A673 (cell line): ENCODE data around the gene MGARP. TPM values are rescaled to one million over a fixed set of nuclear protein-coding genes. Genes with fewer than 3 reads are reported as not detected.

Experiments
- BruUV-seq: library from RNA; stranded (reverse); fragments of 400-500 nt; replicated peaks from 2 replicates; lab custom pipeline; 2021; lab: Mats Ljungman, UMichigan
- CTCF ChIA-PET: fragments of 300-600 bp; sonication (Branson Sonifier 250); formaldehyde crosslinking; loops from one replicate; lab custom pipeline; 2022; ENCODE audit warnings: antibody characterized with exemption; lab: Charles Lee
- POLR2A ChIA-PET: fragments of 300-600 bp; sonication (Branson Sonifier 250); formaldehyde crosslinking; loops from one replicate; lab custom pipeline; 2022; ENCODE audit warnings: antibody characterized with exemption; ENCODE audit not compliant: low non-redundant PET; lab: Charles Lee
- DNase-seq: peaks from one replicate; pipeline ENCODE4 v3.0.0-alpha.2; 2015; ENCODE audit warnings: low spot score
- H3K27ac ChIP-seq: fragments of 200-600 bp; sonication (generic); 2 replicates; pipeline ENCODE4 v1.5.1; 2016; ENCODE audit warnings: mixed run types, low read depth, mild to moderate bottlenecking, mixed read lengths, antibody characterized with exemption, low read length; ENCODE audit not compliant: poor library complexity, severe bottlenecking
- H3K27me3 ChIP-seq: fragments of 200-600 bp; sonication (generic); replicated peaks from 2 replicates; pipeline ENCODE4 v1.6.1; 2017; ENCODE audit warnings: mixed run types, low read depth, mild to moderate bottlenecking, mixed read lengths, antibody characterized with exemption, low read length; ENCODE audit not compliant: insufficient read depth, poor library complexity
- H3K36me3 ChIP-seq: fragments of 200-600 bp; sonication (generic); 2 replicates; pipeline ENCODE4 v1.6.1; 2016; ENCODE audit warnings: mixed run types, mild to moderate bottlenecking, mixed read lengths, antibody characterized with exemption, low read length; ENCODE audit not compliant: insufficient read depth, poor library complexity, severe bottlenecking
- H3K4me1 ChIP-seq: fragments of 200-600 bp; sonication (generic); 2 replicates; pipeline ENCODE4 v1.6.1; 2017; ENCODE audit warnings: mixed run types, mild to moderate bottlenecking, mixed read lengths, antibody characterized with exemption, low read length; ENCODE audit not compliant: insufficient read depth, poor library complexity, severe bottlenecking
- H3K4me3 ChIP-seq: fragments of 200-600 bp; sonication (generic); 2 replicates; pipeline ENCODE4 v1.5.1; 2016; ENCODE audit warnings: low read depth, mixed run types, mild to moderate bottlenecking, mixed read lengths, low read length; ENCODE audit not compliant: poor library complexity, severe bottlenecking
- H3K9me3 ChIP-seq: fragments of 200-600 bp; sonication (generic); 2 replicates; pipeline ENCODE4 v1.6.1; 2016; ENCODE audit warnings: mixed run types, low read depth, mild to moderate bottlenecking, mixed read lengths, antibody characterized with exemption, low read length; ENCODE audit not compliant: poor library complexity, severe bottlenecking
- EZH2 ChIP-seq: fragments of 200-600 bp; sonication (generic); IDR thresholded peaks from 2 replicates; pipeline ENCODE4 v1.6.1; 2017; ENCODE audit warnings: borderline replicate concordance, low read depth, mild to moderate bottlenecking, mixed read lengths, antibody characterized with exemption, low read length; ENCODE audit not compliant: poor library complexity, severe bottlenecking
- intact Hi-C: fragments of 100-400 bp; cut with micrococcal nuclease; formaldehyde crosslinking; loops from one replicate; pipeline ENCODE4 v1.10.0; 2022; ENCODE audit not compliant: unreplicated experiment
- total RNA-seq: library from RNA; stranded (reverse); gene quantifications from 2 replicates; pipeline ENCODE4 v1.2.3, GENCODE V29; 2021
- TF ChIP-seq, protein P1 (sequence below): fragments of 300-800, 200-600 bp; sonication (generic); conservative IDR thresholded peaks from 2 replicates; pipeline ENCODE4 v1.5.1; 2017; ENCODE audit warnings: low read depth, mild to moderate bottlenecking, antibody characterized with exemption, low read length, moderate library complexity, mixed read lengths

Gene MGARP
- total RNA-seq, 1 experiment from 2014 or later, result 6.0 TPM

DNA sequence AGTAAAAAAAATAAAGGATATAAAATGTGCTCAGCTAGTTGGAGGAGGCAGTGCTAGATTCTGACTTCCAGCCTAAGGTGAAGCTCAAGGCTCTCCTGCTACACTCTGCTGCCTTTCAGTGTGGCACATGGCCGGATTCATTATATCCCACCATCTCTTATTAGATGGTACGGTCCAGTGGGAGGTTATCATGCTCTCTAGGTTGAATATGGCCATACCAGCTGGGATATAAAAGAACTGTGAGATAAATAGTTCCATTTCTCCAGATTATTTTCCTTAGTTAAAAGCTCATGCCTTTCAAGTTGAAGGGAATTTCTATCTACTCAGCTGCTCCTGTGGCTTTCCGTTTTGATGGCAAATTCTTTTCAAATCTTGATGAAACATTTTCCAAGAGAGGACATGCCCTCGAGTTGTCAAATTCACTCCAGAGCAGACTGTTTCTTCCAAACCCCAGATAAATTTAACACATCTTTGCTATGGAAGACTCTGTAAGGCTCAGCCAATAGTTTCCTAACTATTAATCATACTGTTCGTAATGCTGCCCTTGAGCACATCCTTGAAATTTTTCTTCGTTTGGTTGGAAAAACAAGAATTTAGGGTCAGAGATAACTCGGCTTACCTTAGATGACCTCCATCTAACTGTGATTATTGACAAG, 2.2 kb upstream of the MGARP start:
- no TSS peak for BruUV-seq
- intact Hi-C loops, result no loop called here
- peaks cover 4% of the 10 kb centered on the region for H3K9me3 ChIP-seq
- no peak overlapping the region for H3K4me3 ChIP-seq
- TF ChIP-seq EZH2, result no peak
- TF ChIP-seq, protein P1, sequence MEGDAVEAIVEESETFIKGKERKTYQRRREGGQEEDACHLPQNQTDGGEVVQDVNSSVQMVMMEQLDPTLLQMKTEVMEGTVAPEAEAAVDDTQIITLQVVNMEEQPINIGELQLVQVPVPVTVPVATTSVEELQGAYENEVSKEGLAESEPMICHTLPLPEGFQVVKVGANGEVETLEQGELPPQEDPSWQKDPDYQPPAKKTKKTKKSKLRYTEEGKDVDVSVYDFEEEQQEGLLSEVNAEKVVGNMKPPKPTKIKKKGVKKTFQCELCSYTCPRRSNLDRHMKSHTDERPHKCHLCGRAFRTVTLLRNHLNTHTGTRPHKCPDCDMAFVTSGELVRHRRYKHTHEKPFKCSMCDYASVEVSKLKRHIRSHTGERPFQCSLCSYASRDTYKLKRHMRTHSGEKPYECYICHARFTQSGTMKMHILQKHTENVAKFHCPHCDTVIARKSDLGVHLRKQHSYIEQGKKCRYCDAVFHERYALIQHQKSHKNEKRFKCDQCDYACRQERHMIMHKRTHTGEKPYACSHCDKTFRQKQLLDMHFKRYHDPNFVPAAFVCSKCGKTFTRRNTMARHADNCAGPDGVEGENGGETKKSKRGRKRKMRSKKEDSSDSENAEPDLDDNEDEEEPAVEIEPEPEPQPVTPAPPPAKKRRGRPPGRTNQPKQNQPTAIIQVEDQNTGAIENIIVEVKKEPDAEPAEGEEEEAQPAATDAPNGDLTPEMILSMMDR, result no peak
- ChIA-PET CTCF (no interaction called here), POLR2A (interaction anchor here (1.1 kb wide), 1 partner anchor 11 kb away, joined by 4 read pairs; no protein-coding TSS in a partner anchor)
- no peak for DNase-seq
- H3K27ac ChIP-seq, result no peak overlapping the region
- H3K4me1 ChIP-seq, result peaks cover 4% of the 10 kb centered on the region
- no peaks in the 10 kb centered on the region for H3K36me3 ChIP-seq
- H3K27me3 ChIP-seq, result no peaks in the 10 kb centered on the region

DNA sequence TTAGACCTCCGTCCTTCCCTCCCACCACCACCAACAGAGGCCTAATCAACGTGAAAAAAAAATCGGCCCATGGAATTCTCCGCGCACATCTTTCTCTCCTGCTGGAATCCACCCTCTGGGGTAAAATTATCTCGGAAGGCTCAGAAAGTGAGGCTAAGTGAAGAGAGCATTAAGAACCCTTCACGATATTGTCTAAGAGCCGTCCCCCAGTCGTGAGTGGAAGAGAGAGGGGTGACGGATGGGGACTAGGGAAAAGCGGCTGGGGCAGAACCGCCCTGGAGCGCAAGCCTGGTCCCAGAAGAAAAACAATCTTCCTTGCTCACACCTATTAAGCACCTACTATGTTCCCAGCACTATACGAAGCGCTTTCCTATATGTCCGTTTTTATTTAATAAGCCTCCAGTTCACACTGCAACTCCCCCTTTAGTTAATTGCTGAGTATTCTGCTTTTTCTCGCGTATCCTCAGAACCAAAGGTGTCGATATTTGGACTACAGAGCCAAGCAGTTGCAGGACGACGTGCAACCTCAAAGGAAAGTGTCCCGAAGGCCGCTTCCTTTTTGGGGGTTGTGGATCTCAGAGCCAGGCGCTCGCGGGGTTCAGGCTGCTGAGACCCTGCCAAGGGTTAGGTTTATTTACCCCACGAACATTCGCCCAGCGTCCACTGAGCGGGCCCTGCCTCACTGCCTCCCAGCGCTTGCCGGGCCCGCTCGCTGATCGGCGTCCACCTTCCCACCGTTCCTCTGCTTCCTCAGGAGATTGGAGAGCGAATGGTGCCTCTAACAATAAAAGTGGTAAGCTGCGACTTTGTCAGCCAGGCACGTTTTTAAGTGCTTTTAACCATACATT, 889 bp downstream of the MGARP start:
- peak overlapping the region; percentile 57 for H3K4me3 ChIP-seq
- no peak for DNase-seq
- H3K27me3 ChIP-seq, result no peaks in the 10 kb centered on the region
- H3K27ac ChIP-seq, result no peak overlapping the region
- no peaks in the 10 kb centered on the region for H3K36me3 ChIP-seq
- CTCF ChIA-PET, result no interaction called here
- POLR2A ChIA-PET, result no interaction called here
- no peak for TF ChIP-seq EZH2
- TF ChIP-seq, protein P1, result no peak
- H3K4me1 ChIP-seq, result peaks cover 4% of the 10 kb centered on the region
- intact Hi-C loops, result no loop called here
- BruUV-seq, result no TSS peak
- no peaks in the 10 kb centered on the region for H3K9me3 ChIP-seq

DNA sequence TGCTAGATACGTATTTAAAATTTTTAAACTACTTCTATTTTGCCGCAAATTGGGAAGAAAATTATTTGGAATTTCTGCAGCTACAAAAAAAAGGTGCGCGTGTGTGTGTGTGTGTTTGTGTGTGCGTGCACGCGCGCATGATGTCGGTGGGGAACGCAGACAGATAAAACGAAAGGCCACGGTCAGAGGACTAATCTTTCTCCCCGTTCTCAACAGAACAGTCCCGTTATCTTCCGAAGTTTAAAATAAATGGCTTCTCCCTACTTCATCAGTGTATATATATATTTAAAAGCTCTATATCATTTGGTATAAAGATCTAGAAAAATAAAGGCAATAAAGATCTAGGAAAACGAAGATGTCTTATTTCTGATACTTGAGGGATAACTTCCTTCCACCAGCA, 1.5 kb downstream of the MGARP start:
- TF ChIP-seq EZH2, result no peak
- TF ChIP-seq, protein P1, result no peak
- TSS peak; percentile 32 for BruUV-seq
- no peaks in the 10 kb centered on the region for H3K36me3 ChIP-seq
- CTCF ChIA-PET, result no interaction called here
- no peak overlapping the region for H3K4me3 ChIP-seq
- DNase-seq, result no peak
- no peak overlapping the region for H3K27ac ChIP-seq
- peaks cover 4% of the 10 kb centered on the region for H3K4me1 ChIP-seq
- intact Hi-C loops, result no loop called here
- no peaks in the 10 kb centered on the region for H3K27me3 ChIP-seq
- POLR2A ChIA-PET, result no interaction called here
- no peaks in the 10 kb centered on the region for H3K9me3 ChIP-seq
